HG02943 (cell line): ENCODE measurements around the gene ASB8.

Source experiments
- ATAC-seq: cut with Tn5 transposase; IDR thresholded peaks from one replicate; pipeline ENCODE4 v1.9.1; 2021; ENCODE audit warnings: mild to moderate bottlenecking, low read depth, moderate library complexity; ENCODE audit not compliant: unreplicated experiment

ASB8 gene

GRCh38 chr12:48106681-48107613, 50.4 kb downstream of the ASB8 start:
- ATAC-seq, result no peak

GRCh38 chr12:48105867-48106680, 51.2 kb downstream of the ASB8 start, which contains the start of gene SENP1:
SENP1 (minus strand) TSS chr12:48106079; CDS start chr12:48101472, 4,607 bp downstream.
- ATAC-seq, result peak; percentile 77

GRCh38 chr12:48105321-48105866, 51.9 kb downstream of the ASB8 start:
- ATAC-seq, result peak; percentile 20

- no peak for ATAC-seq
Measured at GRCh38 chr12:48104531-48104930, 52.8 kb downstream of the ASB8 start.
